Activated CD8-positive, alpha-beta T cell treated with anti-CD3 and anti-CD28 coated beads for 36 hours (primary cell): ENCODE data around the gene TLE4. TPM values are rescaled to one million over a fixed set of nuclear protein-coding genes. Genes with fewer than 3 reads are reported as not detected.
"Not testable (repeated sequence)": the region's sequence is repeated elsewhere in the genome, so short reads cannot be mapped to it uniquely, and the experiment has no call there.

Source experiments
- ATAC-seq: fragments of 200-7000 bp; cut with Tn5 transposase; one replicate; pipeline ENCODE4 v1.10.0; 2021; ENCODE audit warnings: mild to moderate bottlenecking, moderate library complexity
- CTCF ChIA-PET: fragments of 350-600 bp; sonication (Branson Sonifier 250); formaldehyde crosslinking; loops from one replicate; lab custom pipeline; 2021; ENCODE audit warnings: antibody characterized with exemption; lab: Charles Lee
- POLR2A ChIA-PET: fragments of 350-600 bp; sonication (Branson Sonifier 250); formaldehyde crosslinking; loops from one replicate; lab custom pipeline; 2021; ENCODE audit warnings: antibody characterized with exemption; lab: Charles Lee
- DNase-seq: peaks from one replicate; pipeline ENCODE4 v3.0.0-alpha.2; 2020
- H3K27ac Mint-ChIP-seq: one replicate; pipeline ENCODE4 v1.8.0; 2021; ENCODE audit warnings: mild to moderate bottlenecking, mixed read lengths
- H3K27me3 Mint-ChIP-seq: one replicate; pipeline ENCODE4 v1.8.0; 2021; ENCODE audit warnings: mixed read lengths
- H3K36me3 Mint-ChIP-seq: one replicate; pipeline ENCODE4 v1.8.0; 2021; ENCODE audit warnings: low read depth, mixed read lengths
- H3K4me1 Mint-ChIP-seq: one replicate; pipeline ENCODE4 v1.8.0; 2021; ENCODE audit warnings: low read depth, mixed read lengths
- H3K4me3 Mint-ChIP-seq: one replicate; pipeline ENCODE4 v1.8.0; 2021; ENCODE audit warnings: mild to moderate bottlenecking, moderate library complexity, mixed read lengths
- H3K9me3 Mint-ChIP-seq: one replicate; pipeline ENCODE4 v1.8.0; 2021; ENCODE audit warnings: mixed read lengths
- CTCF ChIP-seq: fragments of 200-600 bp; IDR thresholded peaks from one replicate; pipeline ENCODE4 v1.8.0; 2022; ENCODE audit warnings: antibody characterized with exemption, mild to moderate bottlenecking
- intact Hi-C: fragments of 100-400 bp; cut with micrococcal nuclease; formaldehyde crosslinking; loops from one replicate; pipeline ENCODE4 v1.10.0; 2022
- total RNA-seq, 2 experiments: library from RNA; stranded (reverse); gene quantifications; one replicate each; pipeline ENCODE4 v1.2.3, GENCODE V29; 2021

Gene TLE4
- total RNA-seq, 2 experiments from 2014 or later = 30.8 to 31.9 TPM

- ChIA-PET POLR2A (no interaction called here), CTCF (no interaction called here)
- no peak for DNase-seq
- no peak for TF ChIP-seq CTCF
- Mint-ChIP-seq H3K27ac (no peak overlapping the region), H3K27me3 (no peaks in the 10 kb centered on the region), H3K4me3 (no peak overlapping the region), H3K4me1 (no peaks in the 10 kb centered on the region), H3K36me3 (no peaks in the 10 kb centered on the region), H3K9me3 (no peaks in the 10 kb centered on the region)
- no peak for ATAC-seq
- intact Hi-C loops = no loop called here
Measured at GRCh38 chr9:79742110-79742721, 170.5 kb downstream of the TLE4 start.

DNA sequence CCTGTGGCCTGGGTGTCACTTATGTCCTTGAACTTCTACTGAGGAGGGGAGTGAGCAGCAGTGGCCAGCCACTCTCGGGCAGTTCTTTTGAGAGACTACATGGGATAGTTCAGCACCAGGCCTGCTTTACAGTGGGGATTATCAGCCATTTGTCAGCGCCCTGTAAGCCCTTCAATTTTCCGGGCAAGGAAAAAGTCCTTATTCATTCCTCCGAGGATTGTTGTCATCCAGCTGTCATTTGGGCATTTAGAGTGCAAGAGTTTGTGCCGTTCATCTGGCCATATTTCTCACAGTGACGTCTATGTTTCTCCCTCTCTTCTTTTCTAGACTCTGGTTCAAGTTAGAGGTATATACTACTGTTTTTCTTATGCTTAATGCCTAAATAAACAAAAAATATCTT, 172.8 kb downstream of the TLE4 start:
- Mint-ChIP-seq H3K27ac (no peak overlapping the region), H3K4me3 (no peak overlapping the region), H3K36me3 (no peaks in the 10 kb centered on the region), H3K27me3 (no peaks in the 10 kb centered on the region), H3K4me1 (no peaks in the 10 kb centered on the region), H3K9me3 (no peaks in the 10 kb centered on the region)
- no peak for TF ChIP-seq CTCF
- intact Hi-C loops = no loop called here
- no peak for DNase-seq
- POLR2A ChIA-PET = no interaction called here
- no peak for ATAC-seq
- CTCF ChIA-PET = no interaction called here

DNA sequence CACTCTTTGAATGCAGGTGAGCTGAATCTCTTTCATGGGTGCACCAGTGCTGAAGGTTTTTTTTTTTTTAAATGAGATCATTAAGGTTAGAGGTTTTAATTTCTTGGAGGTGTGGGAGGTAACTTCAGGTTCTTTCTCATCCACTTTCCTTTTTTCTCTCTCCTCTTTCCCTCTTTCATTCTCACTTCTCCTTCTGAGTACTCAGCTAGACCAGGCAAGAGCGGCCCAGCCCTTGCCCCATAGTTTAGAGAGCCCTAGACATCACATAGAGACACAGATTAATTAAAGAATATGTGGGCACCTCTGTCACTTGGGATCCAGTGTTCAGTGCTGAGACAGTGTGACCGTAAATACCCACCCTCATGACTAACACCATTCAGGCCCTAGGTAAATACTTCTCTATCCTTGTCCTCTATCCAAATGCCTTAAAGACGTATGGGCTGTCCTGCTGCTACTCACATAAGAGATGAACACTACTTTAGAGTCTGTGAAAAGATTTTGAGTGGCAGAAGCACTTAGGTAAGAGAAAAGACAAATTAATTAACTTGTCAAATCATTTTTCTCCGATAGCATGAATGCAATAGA, 174.1 kb downstream of the TLE4 start:
- intact Hi-C loops = no loop called here
- no peak for TF ChIP-seq CTCF
- Mint-ChIP-seq H3K9me3 (no peaks in the 10 kb centered on the region), H3K27ac (no peak overlapping the region), H3K27me3 (no peaks in the 10 kb centered on the region), H3K4me3 (no peak overlapping the region), H3K4me1 (no peaks in the 10 kb centered on the region), H3K36me3 (no peaks in the 10 kb centered on the region)
- ChIA-PET POLR2A (no interaction called here), CTCF (no interaction called here)
- DNase-seq (no peak), ATAC-seq (no peak)

GRCh38 chr9:79751895-79752466, 180.2 kb downstream of the TLE4 start:
- intact Hi-C loops, H3K27ac Mint-ChIP-seq, POLR2A ChIA-PET, CTCF ChIA-PET, DNase-seq, H3K9me3 Mint-ChIP-seq, H3K4me3 Mint-ChIP-seq, ATAC-seq, H3K36me3 Mint-ChIP-seq, H3K27me3 Mint-ChIP-seq, H3K4me1 Mint-ChIP-seq: not testable (repeated sequence)

DNA sequence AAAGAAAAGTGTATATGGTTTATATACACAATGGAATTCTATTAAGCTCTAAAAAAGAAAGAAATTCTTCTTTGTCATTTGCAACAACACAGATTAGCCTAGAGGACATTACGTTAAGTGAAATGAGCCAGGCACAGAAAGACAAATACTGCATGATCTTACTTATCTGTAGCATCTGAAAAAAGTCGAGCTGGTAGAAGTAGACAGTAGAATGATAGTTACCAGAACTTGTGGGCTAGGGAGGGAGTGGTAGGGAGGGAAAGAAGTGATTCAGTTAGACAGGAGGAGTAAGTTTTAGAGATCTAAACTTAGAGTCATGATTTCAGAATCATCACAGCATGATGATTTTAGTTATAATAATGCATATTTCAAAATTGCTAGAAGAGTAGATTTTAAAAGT, 184.6 kb downstream of the TLE4 start:
- intact Hi-C loops = no loop called here
- ChIA-PET POLR2A (no interaction called here), CTCF (interaction anchor here (1.0 kb wide), 1 partner anchor 33 kb away, joined by 3 read pairs; no protein-coding TSS in a partner anchor)
- no peak overlapping the region for H3K4me3 Mint-ChIP-seq
- H3K4me1 Mint-ChIP-seq = peaks cover 8% of the 10 kb centered on the region
- TF ChIP-seq CTCF = no peak
- H3K9me3 Mint-ChIP-seq = no peaks in the 10 kb centered on the region
- DNase-seq (no peak), ATAC-seq (no peak)
- no peaks in the 10 kb centered on the region for H3K36me3 Mint-ChIP-seq
- H3K27me3 Mint-ChIP-seq = no peaks in the 10 kb centered on the region
- no peak overlapping the region for H3K27ac Mint-ChIP-seq
